Pancreas (tissue), 10 donors: ENCODE results near the gene S100A4. TPM values are rescaled to one million over a fixed set of nuclear protein-coding genes. Genes with fewer than 3 reads are reported as not detected.
"Not testable (repeated sequence)": the region's sequence is repeated elsewhere in the genome, so short reads cannot be mapped to it uniquely, and the experiment has no call there.

Experiments used
- ATAC-seq, 4 donors: fragments of 200-7000 bp; cut with Tn5 transposase; one replicate each; pipeline versions ENCODE4 v1.8.0 to v1.9.1; 2020; ENCODE audit warnings: mild to moderate bottlenecking in 4 of 4, moderate library complexity in 4 of 4
- DNase-seq, 6 donors: peaks; one replicate each; pipeline ENCODE4 v3.0.0-alpha.2; 2020
- FAIRE-seq: peaks from 2 replicates; lab custom pipeline; 2012; peaks lifted over from hg19 to GRCh38; lab: Jason Lieb, UNC
- H3K27ac ChIP-seq, 4 donors: fragments of 200-600 bp; sonication (generic); 1 replicate in 3 of 4; 2 replicates in 1 of 4; pipeline versions ENCODE4 v1.5.0 to v1.8.0; 2020
- H3K27me3 ChIP-seq, 4 donors: fragments of 200-600 bp; one replicate each; pipeline ENCODE4 v1.8.0; 2021
- H3K36me3 ChIP-seq, 3 donors: fragments of 200-600 bp; sonication (generic) in 1 of 3; one replicate each; pipeline versions ENCODE4 v1.5.0 to v1.8.0; 2020 to 2021
- H3K4me1 ChIP-seq, 3 donors: fragments of 200-600 bp; one replicate each; pipeline ENCODE4 v1.8.0; 2021
- H3K4me3 ChIP-seq, 4 donors: fragments of 200-600 bp; sonication (generic) in 2 of 4; one replicate each; pipeline versions ENCODE4 v1.5.0 to v1.8.0; 2020 to 2021
- H3K9me3 ChIP-seq, 4 donors: fragments of 200-600 bp; one replicate each; pipeline ENCODE4 v1.8.0; 2021
- WGBS, 2 donors: extraction: QIAGEN DNeasy Blood & Tissue Kit; methylation state at CpG; one replicate each; pipeline ENCODE4 v1.1.7; 2013; 5-methylcytosine and 5-hydroxymethylcytosine counted together
- intact Hi-C, 3 donors: fragments of 100-400 bp; cut with DNase I; formaldehyde crosslinking; loops; one replicate each; pipeline versions ENCODE4 v1.11.1 to v1.14.2; 2022
- polyA plus RNA-seq, 2 donors: library from polyadenylated mRNA; stranded (reverse); fragments of 200-250 nt; gene quantifications; one replicate each; pipeline ENCODE4 v1.2.3, GENCODE V29; 2013
- total RNA-seq, 6 donors: library from RNA; stranded (reverse); fragmentation: NEBNext Ultra II Directional in 4 of 6; extraction: Animal tissue kit (Norgen Biotek cat#: 25700) in 4 of 6; gene quantifications; one replicate each; pipeline versions ENCODE4 v1.2.1 to v1.2.4, GENCODE V29; 2021 to 2023
- TF ChIP-seq, protein P1 (sequence below), 4 donors: fragments of 200-600 bp; sonication (generic) in 3 of 4; IDR thresholded peaks; one replicate each; pipeline versions ENCODE4 v1.5.0 to v1.8.0; 2021; ENCODE audit warnings: antibody characterized with exemption in 4 of 4
- donor health status: healthy with polysubstance abuse.
- donor health status: DM: no; HTN: no; CAD: no; lungs with moderate emphysema.
- donor health status: DM: no; HTN: no; CAD: no.
- donor health status: control.
- donor health status: control.
- donor health status: Bipolar disorder and iron deficiency.
- donor health status: DM: yes; HTN: yes; CAD: no.
- donor health status: DM: no; HTN: no; CAD: no.
- donor health status: DM: no; HTN: no; CAD: no.
- donor health status: DM: yes; HTN: yes; CAD: no.

S100A4 gene
- total and polyA plus RNA-seq, 8 donors, result 5.0 to 149 (median 39.5) TPM

DNA sequence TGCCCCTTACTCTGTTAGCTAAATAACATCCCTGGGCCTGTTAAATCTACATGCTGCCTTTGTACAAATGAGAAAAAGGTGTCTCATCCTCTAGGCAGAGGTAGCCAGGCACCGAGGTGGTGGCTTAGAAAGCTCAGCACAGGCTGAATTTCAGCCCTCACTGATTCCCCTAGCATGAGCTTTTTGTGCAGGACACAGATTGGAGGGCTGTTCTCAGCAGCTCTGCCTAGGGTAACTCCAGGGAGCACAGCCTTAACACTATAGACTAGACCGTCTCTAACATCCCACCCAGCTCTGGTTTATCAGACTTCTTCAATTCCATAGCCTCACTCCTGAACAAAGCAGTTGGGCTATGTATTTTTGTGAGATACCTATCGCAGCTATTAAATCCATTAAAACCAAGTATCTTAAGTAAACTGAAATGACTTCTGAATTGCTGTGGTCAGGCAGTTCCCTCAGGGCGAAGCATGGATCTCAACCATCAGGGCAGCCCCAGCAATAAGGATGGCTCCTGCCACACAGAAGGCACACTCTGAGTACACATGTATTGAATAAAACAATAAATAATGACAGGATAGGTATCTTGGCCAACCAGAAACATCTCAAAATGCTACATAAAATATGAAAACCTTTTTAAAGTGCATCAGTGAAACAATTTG lies 24.7 kb downstream of the S100A4 start:
- FAIRE-seq (no peak), DNase-seq (no peak), ATAC-seq (no peak)

DNA sequence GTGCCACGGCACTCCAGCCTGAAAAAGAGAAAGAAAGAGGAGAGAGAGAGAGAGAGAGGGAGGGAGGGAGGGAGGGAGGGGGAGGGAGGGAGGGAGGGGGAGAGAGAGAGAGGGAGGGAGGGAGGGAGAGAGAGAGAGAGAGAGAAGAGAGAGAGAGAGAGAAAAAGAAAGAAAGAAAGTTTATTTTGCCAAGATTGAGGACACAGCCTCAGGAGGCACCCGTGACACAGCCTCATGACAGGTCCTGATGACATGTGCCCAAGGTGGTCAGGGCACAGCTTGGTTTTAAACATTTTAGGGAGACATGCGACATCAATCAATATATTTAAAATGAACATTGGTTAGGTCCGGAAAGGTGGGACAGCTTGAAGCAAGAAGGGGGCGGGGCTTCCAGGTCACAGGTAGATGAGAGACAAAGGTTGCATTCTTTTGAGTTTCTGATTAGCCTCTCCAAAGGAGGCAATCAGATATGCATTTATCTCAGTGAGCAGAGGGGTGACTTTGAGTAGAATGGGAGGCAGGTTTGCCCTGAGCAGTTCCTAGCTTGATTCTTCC lies 25.4 kb downstream of the S100A4 start:
- 32 to 46% methylated on average over 4 to 5 of the region's 5 CpGs for whole genome bisulfite sequencing, 2 donors
- DNase-seq (peak in 3 of 6 donors; percentile 57 to 68 (median 59)), ATAC-seq (peak; percentile 31 to 78 (median 66))
- intact Hi-C loops, H3K4me3 ChIP-seq, H3K27me3 ChIP-seq, H3K36me3 ChIP-seq, H3K4me1 ChIP-seq, FAIRE-seq, H3K9me3 ChIP-seq: not testable (repeated sequence)
- H3K27ac ChIP-seq, result peak overlapping the region in 2 of 4 donors; percentile 45 to 56

More for the DNA sequence above, 24.7 kb downstream of the S100A4 start:
- Histone ChIP-seq H3K4me1 (peaks cover 0 to 5% (median 3%) of the 10 kb centered on the region in 3 donors), H3K27me3 (no peaks in the 10 kb centered on the region), H3K4me3 (no peak overlapping the region), H3K27ac (peak overlapping the region in 2 of 4 donors; percentile 45 to 56), H3K36me3 (no peaks in the 10 kb centered on the region), H3K9me3 (no peaks in the 10 kb centered on the region)
- intact Hi-C loops, result no loop called here
- 75 to 80% methylated on average over 4 of the region's 4 CpGs for WGBS, 2 donors
- TF ChIP-seq, protein P1, sequence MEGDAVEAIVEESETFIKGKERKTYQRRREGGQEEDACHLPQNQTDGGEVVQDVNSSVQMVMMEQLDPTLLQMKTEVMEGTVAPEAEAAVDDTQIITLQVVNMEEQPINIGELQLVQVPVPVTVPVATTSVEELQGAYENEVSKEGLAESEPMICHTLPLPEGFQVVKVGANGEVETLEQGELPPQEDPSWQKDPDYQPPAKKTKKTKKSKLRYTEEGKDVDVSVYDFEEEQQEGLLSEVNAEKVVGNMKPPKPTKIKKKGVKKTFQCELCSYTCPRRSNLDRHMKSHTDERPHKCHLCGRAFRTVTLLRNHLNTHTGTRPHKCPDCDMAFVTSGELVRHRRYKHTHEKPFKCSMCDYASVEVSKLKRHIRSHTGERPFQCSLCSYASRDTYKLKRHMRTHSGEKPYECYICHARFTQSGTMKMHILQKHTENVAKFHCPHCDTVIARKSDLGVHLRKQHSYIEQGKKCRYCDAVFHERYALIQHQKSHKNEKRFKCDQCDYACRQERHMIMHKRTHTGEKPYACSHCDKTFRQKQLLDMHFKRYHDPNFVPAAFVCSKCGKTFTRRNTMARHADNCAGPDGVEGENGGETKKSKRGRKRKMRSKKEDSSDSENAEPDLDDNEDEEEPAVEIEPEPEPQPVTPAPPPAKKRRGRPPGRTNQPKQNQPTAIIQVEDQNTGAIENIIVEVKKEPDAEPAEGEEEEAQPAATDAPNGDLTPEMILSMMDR (IDR thresholded peaks at IDR 0.05), result no peak

DNA sequence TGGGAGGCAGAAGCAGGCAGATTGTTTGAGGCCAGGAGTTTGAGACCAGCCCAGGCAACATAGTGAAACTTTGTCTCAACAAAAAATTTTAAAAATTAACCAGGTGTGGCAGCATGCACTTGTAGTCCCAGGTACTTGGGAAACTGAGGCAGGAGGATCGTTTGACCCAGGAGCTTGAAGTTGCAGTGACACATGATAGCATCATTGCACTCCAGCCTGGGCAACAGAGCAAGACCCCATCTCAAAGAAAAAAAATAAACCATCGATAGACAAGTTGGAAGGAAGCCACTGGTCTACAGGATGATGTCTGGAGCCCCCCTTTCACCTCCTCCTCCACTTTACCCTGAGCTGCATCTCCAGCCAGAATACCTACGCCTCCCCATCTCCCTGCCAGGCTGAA lies 26.4 kb downstream of the S100A4 start:
- 67 to 82% methylated on average over 3 of the region's 3 CpGs for WGBS, 2 donors
- Histone ChIP-seq H3K9me3 (no peaks in the 10 kb centered on the region), H3K27me3 (no peaks in the 10 kb centered on the region), H3K36me3 (no peaks in the 10 kb centered on the region), H3K4me1 (peaks cover 0 to 5% (median 3%) of the 10 kb centered on the region in 3 donors), H3K27ac (no peak overlapping the region), H3K4me3 (no peak overlapping the region)
- TF ChIP-seq, protein P1 (IDR thresholded peaks at IDR 0.05), result no peak
- FAIRE-seq (no peak), DNase-seq (no peak), ATAC-seq (no peak)
- intact Hi-C loops, result no loop called here

DNA sequence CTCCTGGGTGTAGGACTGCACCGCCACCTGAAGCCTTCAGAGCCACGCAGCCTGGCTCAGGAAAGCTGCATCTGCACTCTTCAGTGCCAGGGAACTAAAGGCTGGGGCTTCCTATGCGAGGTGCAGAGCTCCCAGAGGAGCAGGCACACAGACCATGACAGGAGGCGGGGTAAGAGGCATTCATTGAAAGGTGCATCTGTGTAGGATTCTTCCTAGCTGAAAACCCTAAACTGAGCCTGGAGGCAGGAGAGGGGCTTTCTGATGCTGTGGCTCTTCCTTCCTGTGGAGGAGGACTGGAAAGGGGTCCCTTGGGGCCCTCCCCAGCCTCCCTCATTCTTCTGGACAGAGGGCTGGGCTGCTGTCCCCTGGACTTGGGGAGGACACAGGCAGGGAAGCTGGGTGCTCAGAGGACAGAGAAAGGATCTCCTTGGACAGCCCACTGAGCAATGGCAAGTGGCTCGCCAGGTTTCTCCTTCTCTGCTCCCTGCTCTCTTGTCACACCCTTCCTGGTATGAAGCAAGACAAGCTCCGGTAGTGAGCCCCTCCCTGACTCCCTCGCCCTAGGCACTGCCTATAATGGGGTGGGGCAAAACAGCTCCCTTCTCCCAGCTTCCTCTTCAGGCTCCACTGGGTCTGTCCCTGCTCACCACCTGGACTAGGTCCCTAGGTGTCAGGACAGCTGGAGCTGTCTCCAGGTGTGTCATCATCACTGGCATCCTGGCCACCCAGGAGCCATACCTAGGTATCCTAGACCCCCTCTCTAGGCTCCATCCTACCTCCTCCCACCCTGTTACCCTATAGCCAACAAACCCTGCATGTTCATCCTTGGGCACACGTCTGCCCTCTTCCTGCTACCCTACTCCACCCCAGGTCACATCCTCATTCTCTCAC lies 29.9 kb downstream of the S100A4 start:
- ATAC-seq, result peak in 3 of 4 donors; percentile 63 to 67 (median 66)
- H3K4me3 ChIP-seq, result no peak overlapping the region
- WGBS, 2 donors, result 51 to 59% methylated on average over 8 of the region's 8 CpGs
- H3K27me3 ChIP-seq, result no peaks in the 10 kb centered on the region
- intact Hi-C loops, result no loop called here
- no peaks in the 10 kb centered on the region for H3K9me3 ChIP-seq
- no peak for DNase-seq
- FAIRE-seq, result no peak
- TF ChIP-seq, protein P1 (IDR thresholded peaks at IDR 0.05), result no peak
- H3K36me3 ChIP-seq, result no peaks in the 10 kb centered on the region
- H3K4me1 ChIP-seq, result peaks cover 0 to 3% (median 3%) of the 10 kb centered on the region in 3 donors
- H3K27ac ChIP-seq, result no peak overlapping the region

DNA sequence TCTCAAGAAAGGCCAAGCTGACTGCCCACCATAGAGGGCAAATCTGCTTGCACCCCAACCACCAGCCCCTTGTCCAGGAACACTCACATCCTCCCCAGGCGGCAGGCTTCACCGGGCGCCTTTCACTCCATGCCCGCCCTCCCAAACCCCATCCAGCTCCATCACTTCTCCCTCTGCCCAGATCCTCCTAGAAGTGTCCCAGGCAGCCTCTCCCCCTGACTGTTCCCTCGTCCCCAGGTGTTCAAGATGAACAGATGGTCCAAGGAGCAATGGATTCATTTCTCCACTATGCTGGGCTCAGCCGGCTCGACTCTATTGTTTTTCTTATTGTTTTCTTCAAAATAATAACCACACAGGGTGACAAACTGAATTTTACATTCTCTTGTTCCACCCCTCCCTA lies 31.9 kb downstream of the S100A4 start:
- H3K4me3 ChIP-seq, result no peak overlapping the region
- no peaks in the 10 kb centered on the region for H3K27me3 ChIP-seq
- no peaks in the 10 kb centered on the region for H3K4me1 ChIP-seq
- DNase-seq (no peak), ATAC-seq (no peak), FAIRE-seq (no peak)
- TF ChIP-seq, protein P1 (IDR thresholded peaks at IDR 0.05), result no peak
- no peaks in the 10 kb centered on the region for H3K36me3 ChIP-seq
- H3K27ac ChIP-seq, result no peak overlapping the region
- 86 to 94% methylated on average over 7 of the region's 7 CpGs for WGBS, 2 donors
- no peaks in the 10 kb centered on the region for H3K9me3 ChIP-seq
- intact Hi-C loops, result loop anchor here in 2 of 3 donors (2.0 to 5.0 kb wide), 2 partner anchors 49 to 57 kb away; no protein-coding TSS in a partner anchor
